ENCODE results near the gene ANKRD65. TPM values are rescaled to one million over a fixed set of nuclear protein-coding genes. Genes with fewer than 3 reads are reported as not detected.

ANKRD65 gene
- total RNA-seq, 1 experiment from 2014 or later = not detected

GRCh38 chr1:1426496-1427105, 5.5 kb upstream of the ANKRD65 start:
- CTCF ChIA-PET = no interaction called here
- no peaks in the 10 kb centered on the region for H3K36me3 ChIP-seq (ENCODE audit: insufficient read depth, low read length, poor library complexity, severe bottlenecking)
- DNase-seq (ENCODE audit: low spot score) = no peak
- intact Hi-C loops (cut with micrococcal nuclease; ENCODE audit: unreplicated experiment) = no loop called here
- H3K4me3 ChIP-seq (ENCODE audit: low read depth, low read length, poor library complexity, severe bottlenecking) = no peak overlapping the region
- no peaks in the 10 kb centered on the region for H3K4me1 ChIP-seq (ENCODE audit: insufficient read depth, low read length, poor library complexity, severe bottlenecking)
- no peak overlapping the region for H3K27ac ChIP-seq (ENCODE audit: low read depth, low read length, poor library complexity, severe bottlenecking)
- no peaks in the 10 kb centered on the region for H3K9me3 ChIP-seq (ENCODE audit: low read depth, low read length, poor library complexity, severe bottlenecking)
- no peaks in the 10 kb centered on the region for H3K27me3 ChIP-seq (replicated peaks; ENCODE audit: insufficient read depth, low read depth, low read length, poor library complexity)
- POLR2A ChIA-PET (ENCODE audit: low non-redundant PET) = interaction anchor here (0.7 kb wide), 1 partner anchor 489 kb away, joined by 10 read pairs; the partner anchor contains the start of gene CALML6
- BruUV-seq (replicated peaks) = no TSS peak
- TF ChIP-seq, protein P1, sequence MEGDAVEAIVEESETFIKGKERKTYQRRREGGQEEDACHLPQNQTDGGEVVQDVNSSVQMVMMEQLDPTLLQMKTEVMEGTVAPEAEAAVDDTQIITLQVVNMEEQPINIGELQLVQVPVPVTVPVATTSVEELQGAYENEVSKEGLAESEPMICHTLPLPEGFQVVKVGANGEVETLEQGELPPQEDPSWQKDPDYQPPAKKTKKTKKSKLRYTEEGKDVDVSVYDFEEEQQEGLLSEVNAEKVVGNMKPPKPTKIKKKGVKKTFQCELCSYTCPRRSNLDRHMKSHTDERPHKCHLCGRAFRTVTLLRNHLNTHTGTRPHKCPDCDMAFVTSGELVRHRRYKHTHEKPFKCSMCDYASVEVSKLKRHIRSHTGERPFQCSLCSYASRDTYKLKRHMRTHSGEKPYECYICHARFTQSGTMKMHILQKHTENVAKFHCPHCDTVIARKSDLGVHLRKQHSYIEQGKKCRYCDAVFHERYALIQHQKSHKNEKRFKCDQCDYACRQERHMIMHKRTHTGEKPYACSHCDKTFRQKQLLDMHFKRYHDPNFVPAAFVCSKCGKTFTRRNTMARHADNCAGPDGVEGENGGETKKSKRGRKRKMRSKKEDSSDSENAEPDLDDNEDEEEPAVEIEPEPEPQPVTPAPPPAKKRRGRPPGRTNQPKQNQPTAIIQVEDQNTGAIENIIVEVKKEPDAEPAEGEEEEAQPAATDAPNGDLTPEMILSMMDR (conservative IDR thresholded peaks at IDR 0.05; ENCODE audit: low read depth, low read length) = no peak
- TF ChIP-seq EZH2 (IDR thresholded peaks at IDR 0.05; ENCODE audit: borderline replicate concordance, low read depth, low read length, poor library complexity, severe bottlenecking) = no peak

- CTCF ChIA-PET = no interaction called here
- POLR2A ChIA-PET (ENCODE audit: low non-redundant PET) = interaction anchor here (0.7 kb wide), 1 partner anchor 489 kb away, joined by 10 read pairs; the partner anchor contains the start of gene CALML6
- Histone ChIP-seq H3K27me3 (replicated peaks; ENCODE audit: insufficient read depth, low read depth, low read length, poor library complexity) (no peaks in the 10 kb centered on the region), H3K9me3 (ENCODE audit: low read depth, low read length, poor library complexity, severe bottlenecking) (no peaks in the 10 kb centered on the region), H3K36me3 (ENCODE audit: insufficient read depth, low read length, poor library complexity, severe bottlenecking) (no peaks in the 10 kb centered on the region), H3K4me1 (ENCODE audit: insufficient read depth, low read length, poor library complexity, severe bottlenecking) (no peaks in the 10 kb centered on the region), H3K4me3 (ENCODE audit: low read depth, low read length, poor library complexity, severe bottlenecking) (no peak overlapping the region), H3K27ac (ENCODE audit: low read depth, low read length, poor library complexity, severe bottlenecking) (no peak overlapping the region)
- intact Hi-C loops (cut with micrococcal nuclease; ENCODE audit: unreplicated experiment) = no loop called here
- no peak for TF ChIP-seq EZH2 (IDR thresholded peaks at IDR 0.05; ENCODE audit: borderline replicate concordance, low read depth, low read length, poor library complexity, severe bottlenecking)
- TF ChIP-seq, protein P1 (conservative IDR thresholded peaks at IDR 0.05; ENCODE audit: low read depth, low read length) = no peak
- BruUV-seq (replicated peaks) = no TSS peak
- no peak for DNase-seq (ENCODE audit: low spot score)
These were observed 4.8 kb upstream of the ANKRD65 start for GRCh38 chr1:1425753-1426495.

DNA sequence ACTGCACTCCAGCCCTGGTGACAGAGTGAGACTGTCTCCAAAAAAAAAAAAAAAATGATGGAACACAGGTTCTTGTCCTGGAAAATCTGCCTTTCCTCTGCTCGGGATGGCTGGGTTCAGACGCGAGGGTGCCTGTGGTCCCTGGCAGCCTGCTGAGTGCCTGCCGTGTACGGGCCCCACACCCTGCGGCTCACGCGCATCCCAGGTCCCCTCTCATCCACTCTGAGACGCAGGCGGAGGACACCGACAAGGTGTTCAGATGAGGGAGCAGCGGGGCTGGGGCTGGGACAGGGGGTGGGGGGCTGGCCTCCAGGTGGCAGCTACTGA, 4.3 kb upstream of the ANKRD65 start:
- BruUV-seq (replicated peaks) = no TSS peak
- Histone ChIP-seq H3K9me3 (ENCODE audit: low read depth, low read length, poor library complexity, severe bottlenecking) (no peaks in the 10 kb centered on the region), H3K27ac (ENCODE audit: low read depth, low read length, poor library complexity, severe bottlenecking) (no peak overlapping the region), H3K4me3 (ENCODE audit: low read depth, low read length, poor library complexity, severe bottlenecking) (no peak overlapping the region), H3K36me3 (ENCODE audit: insufficient read depth, low read length, poor library complexity, severe bottlenecking) (no peaks in the 10 kb centered on the region), H3K4me1 (ENCODE audit: insufficient read depth, low read length, poor library complexity, severe bottlenecking) (no peaks in the 10 kb centered on the region), H3K27me3 (replicated peaks; ENCODE audit: insufficient read depth, low read depth, low read length, poor library complexity) (no peaks in the 10 kb centered on the region)
- no peak for DNase-seq (ENCODE audit: low spot score)
- TF ChIP-seq EZH2 (IDR thresholded peaks at IDR 0.05; ENCODE audit: borderline replicate concordance, low read depth, low read length, poor library complexity, severe bottlenecking) = no peak
- TF ChIP-seq, protein P1 (conservative IDR thresholded peaks at IDR 0.05; ENCODE audit: low read depth, low read length) = no peak
- ChIA-PET CTCF (no interaction called here), POLR2A (ENCODE audit: low non-redundant PET) (interaction anchor here (0.6 kb wide), 1 partner anchor 169 kb away, joined by 14 read pairs; no protein-coding TSS in a partner anchor)
- intact Hi-C loops (cut with micrococcal nuclease; ENCODE audit: unreplicated experiment) = no loop called here
